ENCODE results near the gene GABRB1. TPM values are rescaled to one million over a fixed set of nuclear protein-coding genes. Genes with fewer than 3 reads are reported as not detected.

Gene GABRB1
- total and polyA plus RNA-seq, 2 of the 8 experiments (the other 6 are each of a cell fraction or from before 2014, with no cell fraction given), result 0.22 to 0.38 TPM

DNA sequence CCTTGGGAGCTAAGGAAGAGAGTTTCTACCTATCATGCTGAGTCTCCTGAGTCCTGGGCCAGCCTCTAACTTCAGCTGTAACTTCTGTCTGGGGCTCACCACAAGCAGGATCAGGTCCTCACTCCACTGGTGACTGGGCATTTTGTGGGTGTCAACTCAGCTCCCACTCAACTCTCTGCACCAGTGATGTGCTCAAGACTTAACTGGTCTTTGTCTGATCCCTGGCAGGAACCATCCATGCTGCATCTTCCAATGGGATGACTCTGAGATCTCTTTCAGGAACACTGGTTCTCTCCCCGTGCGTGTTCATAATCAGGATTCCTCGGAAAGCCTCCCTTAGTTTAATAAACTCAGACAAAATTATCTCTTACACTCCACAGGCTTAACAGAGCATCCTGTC is 349.8 kb downstream of the GABRB1 start:
- Histone ChIP-seq H2BK12ac (ENCODE audit: low read depth, low read length) (no peak overlapping the region), H2BK120ac (replicated peaks; ENCODE audit: low read depth, low read length) (no peak overlapping the region), H3K4me3 (ENCODE audit: extremely low read depth in 1 of 4, insufficient read depth in 2 of 4, low read depth in 3 of 4, low read length in 4 of 4) (no peak overlapping the region), H4K20me1 (replicated peaks in 1 of 2; ENCODE audit: control insufficient read depth in 1 of 2, insufficient read depth in 2 of 2, low read length in 2 of 2) (no peaks in the 10 kb centered on the region), H4K5ac (ENCODE audit: insufficient read length, low read depth, low read length) (no peak overlapping the region), H4K8ac (ENCODE audit: extremely low read depth, insufficient read depth, low read length) (no peak overlapping the region), H2AK5ac (ENCODE audit: low read depth, low read length) (no peak overlapping the region), H3K79me2 (ENCODE audit: control insufficient read depth in 1 of 2, insufficient read depth in 2 of 2, low read length in 2 of 2) (no peaks in the 10 kb centered on the region), H3K27ac (ENCODE audit: low read depth, low read length) (no peak overlapping the region), H3K4me1 (replicated peaks in 1 of 4; ENCODE audit: control insufficient read depth in 3 of 4, insufficient read depth in 4 of 4, low read length in 3 of 4) (no peaks in the 10 kb centered on the region), H2BK5ac (ENCODE audit: low read depth, low read length) (no peak overlapping the region), H3K27me3 (replicated peaks in 1 of 4; ENCODE audit: control insufficient read depth in 3 of 4, extremely low read depth in 1 of 4, insufficient read depth in 3 of 4, low read length in 3 of 4) (no peaks in the 10 kb centered on the region), H2BK20ac (ENCODE audit: low read length) (no peak overlapping the region), H3K4ac (replicated peaks; ENCODE audit: insufficient read length, low read depth, low read length) (no peak overlapping the region), H3K23ac (ENCODE audit: insufficient read length) (no peak overlapping the region), H2AFZ (ENCODE audit: low read length) (peak overlapping the region; percentile 78; the same call in 1 of the 2 replicates), H3K4me2 (ENCODE audit: insufficient read depth in 1 of 2, low read depth in 2 of 2, low read length in 2 of 2) (no peak overlapping the region), H3K23me2 (ENCODE audit: low read depth, low read length) (no peaks in the 10 kb centered on the region), H2BK15ac (ENCODE audit: low read length) (no peak overlapping the region), H3K56ac (replicated peaks; ENCODE audit: insufficient read length, low read depth, low read length) (no peak overlapping the region), H3K79me1 (ENCODE audit: low read depth, low read length) (no peaks in the 10 kb centered on the region), H3K9me3 (ENCODE audit: insufficient read depth in 2 of 2, low read depth in 1 of 2, low read length in 1 of 2) (peaks cover 0 to 7% of the 10 kb centered on the region in 2 experiments; a peak in 1 of 4 replicates), H3K14ac (ENCODE audit: insufficient read length) (no peak overlapping the region), H3K36me3 (ENCODE audit: control insufficient read depth in 2 of 4, insufficient read depth in 4 of 4, low read length in 3 of 4) (no peaks in the 10 kb centered on the region), H3K9ac (replicated peaks in 1 of 4; ENCODE audit: extremely low read depth in 1 of 4, low read depth in 3 of 4, low read length in 3 of 4) (no peak overlapping the region), H3K18ac (ENCODE audit: extremely low read depth, low read length) (no peak overlapping the region), H4K91ac (replicated peaks; ENCODE audit: insufficient read length, low read length) (no peak overlapping the region)
- CTCF ChIA-PET (ENCODE audit: partially characterized antibody), result interaction anchor here (1.4 kb wide), 1 partner anchor 12 kb away, joined by 3 read pairs; no protein-coding TSS in a partner anchor
- FAIRE-seq (no peak), DNase-seq (ENCODE audit: low read depth in 1 of 2, low spot score in 2 of 2) (no peak)
- WGBS, 2 experiments (ENCODE audit: extremely low coverage in 1 of 2, insufficient coverage in 1 of 2, insufficient read length in 1 of 2, insufficient replicate concordance in 2 of 2, low coverage in 1 of 2, low lambda C conversion rate in 2 of 2, missing lambda C conversion rate in 1 of 2), result 91% methylated on average over 3 of the region's 3 CpGs; no CpG with 5 or more reads in 1 of the 2 experiments
- POLR2A ChIA-PET (ENCODE audit: partially characterized antibody), result no interaction called here
- TF ChIP-seq, protein P1, sequence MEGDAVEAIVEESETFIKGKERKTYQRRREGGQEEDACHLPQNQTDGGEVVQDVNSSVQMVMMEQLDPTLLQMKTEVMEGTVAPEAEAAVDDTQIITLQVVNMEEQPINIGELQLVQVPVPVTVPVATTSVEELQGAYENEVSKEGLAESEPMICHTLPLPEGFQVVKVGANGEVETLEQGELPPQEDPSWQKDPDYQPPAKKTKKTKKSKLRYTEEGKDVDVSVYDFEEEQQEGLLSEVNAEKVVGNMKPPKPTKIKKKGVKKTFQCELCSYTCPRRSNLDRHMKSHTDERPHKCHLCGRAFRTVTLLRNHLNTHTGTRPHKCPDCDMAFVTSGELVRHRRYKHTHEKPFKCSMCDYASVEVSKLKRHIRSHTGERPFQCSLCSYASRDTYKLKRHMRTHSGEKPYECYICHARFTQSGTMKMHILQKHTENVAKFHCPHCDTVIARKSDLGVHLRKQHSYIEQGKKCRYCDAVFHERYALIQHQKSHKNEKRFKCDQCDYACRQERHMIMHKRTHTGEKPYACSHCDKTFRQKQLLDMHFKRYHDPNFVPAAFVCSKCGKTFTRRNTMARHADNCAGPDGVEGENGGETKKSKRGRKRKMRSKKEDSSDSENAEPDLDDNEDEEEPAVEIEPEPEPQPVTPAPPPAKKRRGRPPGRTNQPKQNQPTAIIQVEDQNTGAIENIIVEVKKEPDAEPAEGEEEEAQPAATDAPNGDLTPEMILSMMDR (IDR thresholded peaks at IDR 0.05; ENCODE audit: control extremely low read depth in 1 of 3, insufficient read depth in 1 of 3, low read depth in 1 of 3, low read length in 3 of 3), result no peak
- TF ChIP-seq BRCA1 (IDR thresholded peaks at IDR 0.05; ENCODE audit: low read depth, low read length) (no peak), ASH2L (IDR thresholded peaks at IDR 0.05; ENCODE audit: low read length) (no peak), KDM4A (IDR thresholded peaks at IDR 0.05; ENCODE audit: low read depth, low read length, severe bottlenecking) (no peak), CHD1 (IDR thresholded peaks at IDR 0.05; ENCODE audit: low read depth, low read length) (no peak), CBX5 (IDR thresholded peaks at IDR 0.05; ENCODE audit: low read depth, low read length) (no peak), POU5F1 (IDR thresholded peaks at IDR 0.05; ENCODE audit: low read depth, low read length) (no peak), YY1 (IDR thresholded peaks at IDR 0.05; ENCODE audit: low read depth, low read length) (no peak), CEBPB (IDR thresholded peaks at IDR 0.05; ENCODE audit: low read depth, low read length) (no peak), SIX5 (IDR thresholded peaks at IDR 0.05; ENCODE audit: low read depth, low read length) (no peak), NANOG (IDR thresholded peaks at IDR 0.05; ENCODE audit: insufficient read depth, low read depth, low read length, poor library complexity, severe bottlenecking) (no peak), SP4 (IDR thresholded peaks at IDR 0.05; ENCODE audit: low read length) (no peak), FOSL1 (IDR thresholded peaks at IDR 0.05; ENCODE audit: insufficient read depth, low read depth, low read length) (no peak)

Measured in H1 (cell line).